DOHH2 (cell line): ENCODE results near the gene TMEM74B.

Source experiments
- H3F3A ChIP-seq: fragments of 200-600 bp; sonication (generic), shearing (Covaris generic); 2 replicates; pipeline ENCODE4 v1.6.0; 2016; ENCODE audit warnings: antibody characterized with exemption, mild to moderate bottlenecking; ENCODE audit not compliant: control insufficient read depth, insufficient read depth
- H3K27ac ChIP-seq: fragments of 200-600 bp; sonication (generic); 2 replicates; pipeline ENCODE4 v1.5.1; 2014; ENCODE audit warnings: low read depth, mild to moderate bottlenecking, low read length, moderate library complexity
- H3K27me3 ChIP-seq: fragments of 200-600 bp; sonication (generic); 2 replicates; pipeline ENCODE4 v1.6.1; 2014; ENCODE audit warnings: mild to moderate bottlenecking, low read length, mixed read lengths; ENCODE audit not compliant: control insufficient read depth
- H3K36me3 ChIP-seq: fragments of 200-600 bp; sonication (generic); 2 replicates; pipeline ENCODE4 v1.6.1; 2014; ENCODE audit warnings: mild to moderate bottlenecking, low read length, moderate library complexity, mixed read lengths; ENCODE audit not compliant: control insufficient read depth
- H3K4me1 ChIP-seq: fragments of 200-600 bp; sonication (generic); 2 replicates; pipeline ENCODE4 v1.6.1; 2014; ENCODE audit warnings: mild to moderate bottlenecking, low read length, mixed read lengths; ENCODE audit not compliant: control insufficient read depth
- H3K4me2 ChIP-seq: fragments of 200-600 bp; sonication (generic); 2 replicates; pipeline ENCODE4 v1.6.0; 2014; ENCODE audit warnings: mild to moderate bottlenecking, low read length, moderate library complexity
- H3K4me3 ChIP-seq: fragments of 200-600 bp; sonication (generic); 2 replicates; pipeline ENCODE4 v1.5.1; 2014; ENCODE audit warnings: mild to moderate bottlenecking, low read length, mixed read lengths
- H3K79me2 ChIP-seq: fragments of 200-600 bp; sonication (generic); 2 replicates; pipeline ENCODE4 v1.6.1; 2014; ENCODE audit warnings: mild to moderate bottlenecking, low read length, mixed read lengths; ENCODE audit not compliant: control insufficient read depth
- H3K9me2 ChIP-seq: fragments of 200-600 bp; sonication (generic); replicated peaks from 2 replicates; pipeline ENCODE4 v1.6.1; 2014; ENCODE audit warnings: mild to moderate bottlenecking, low read length, mixed read lengths; ENCODE audit not compliant: control insufficient read depth
- H3K9me3 ChIP-seq: fragments of 200-600 bp; sonication (generic); 2 replicates; pipeline ENCODE4 v1.6.1; 2014; ENCODE audit warnings: antibody characterized with exemption, low read length, mixed read lengths; ENCODE audit not compliant: control insufficient read depth, insufficient read depth
- H4K20me1 ChIP-seq: fragments of 200-600 bp; sonication (generic); 2 replicates; pipeline ENCODE4 v1.6.0; 2014; ENCODE audit warnings: low read depth, mild to moderate bottlenecking, antibody characterized with exemption, low read length, moderate library complexity; ENCODE audit not compliant: control insufficient read depth, insufficient read depth
- EZH2phosphoT487 ChIP-seq: fragments of 200-600 bp; sonication (generic); IDR thresholded peaks from 2 replicates; pipeline ENCODE4 v1.6.1; 2017; ENCODE audit warnings: borderline replicate concordance, mild to moderate bottlenecking, antibody characterized with exemption, low read length, moderate library complexity, mixed read lengths
- TF ChIP-seq, protein P1 (sequence below): fragments of 200-600 bp; sonication (generic); IDR thresholded peaks from one replicate; pipeline ENCODE4 v1.5.1; 2014; ENCODE audit warnings: antibody characterized with exemption, mild to moderate bottlenecking, low read depth, low read length; ENCODE audit not compliant: poor library complexity, severe bottlenecking

The TMEM74B gene

GRCh38 chr20:1212023-1212422, 27.2 kb upstream of the TMEM74B start:
- Histone ChIP-seq H3K4me1 (no peaks in the 10 kb centered on the region), H3K27ac (no peak overlapping the region), H4K20me1 (no peaks in the 10 kb centered on the region), H3K36me3 (no peaks in the 10 kb centered on the region), H3F3A (no peaks in the 10 kb centered on the region), H3K9me2 (no peaks in the 10 kb centered on the region), H3K9me3 (no peaks in the 10 kb centered on the region), H3K79me2 (no peaks in the 10 kb centered on the region), H3K27me3 (peaks cover 25% of the 10 kb centered on the region), H3K4me2 (no peak overlapping the region), H3K4me3 (no peak overlapping the region)
- TF ChIP-seq EZH2phosphoT487, result no peak
- TF ChIP-seq, protein P1, sequence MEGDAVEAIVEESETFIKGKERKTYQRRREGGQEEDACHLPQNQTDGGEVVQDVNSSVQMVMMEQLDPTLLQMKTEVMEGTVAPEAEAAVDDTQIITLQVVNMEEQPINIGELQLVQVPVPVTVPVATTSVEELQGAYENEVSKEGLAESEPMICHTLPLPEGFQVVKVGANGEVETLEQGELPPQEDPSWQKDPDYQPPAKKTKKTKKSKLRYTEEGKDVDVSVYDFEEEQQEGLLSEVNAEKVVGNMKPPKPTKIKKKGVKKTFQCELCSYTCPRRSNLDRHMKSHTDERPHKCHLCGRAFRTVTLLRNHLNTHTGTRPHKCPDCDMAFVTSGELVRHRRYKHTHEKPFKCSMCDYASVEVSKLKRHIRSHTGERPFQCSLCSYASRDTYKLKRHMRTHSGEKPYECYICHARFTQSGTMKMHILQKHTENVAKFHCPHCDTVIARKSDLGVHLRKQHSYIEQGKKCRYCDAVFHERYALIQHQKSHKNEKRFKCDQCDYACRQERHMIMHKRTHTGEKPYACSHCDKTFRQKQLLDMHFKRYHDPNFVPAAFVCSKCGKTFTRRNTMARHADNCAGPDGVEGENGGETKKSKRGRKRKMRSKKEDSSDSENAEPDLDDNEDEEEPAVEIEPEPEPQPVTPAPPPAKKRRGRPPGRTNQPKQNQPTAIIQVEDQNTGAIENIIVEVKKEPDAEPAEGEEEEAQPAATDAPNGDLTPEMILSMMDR, result no peak

DNA sequence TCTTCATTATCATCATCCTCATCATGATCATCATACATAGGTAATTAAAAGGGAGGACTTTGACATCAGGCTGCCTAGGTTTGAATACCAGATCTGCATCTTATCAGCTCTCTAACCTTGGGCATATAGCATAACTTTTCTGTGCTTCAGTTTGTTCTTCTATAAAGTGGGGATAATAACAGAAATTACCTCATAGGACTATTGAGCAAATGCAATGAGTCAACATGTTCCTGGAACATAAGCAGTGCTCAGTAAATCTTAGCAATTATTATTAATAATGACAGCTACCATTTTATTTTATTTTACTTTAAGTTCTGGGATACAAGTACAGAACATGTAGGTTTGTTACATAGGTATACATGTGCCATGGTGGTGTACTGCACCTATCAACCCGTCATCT, 25.7 kb upstream of the TMEM74B start:
- Histone ChIP-seq H3K9me2 (no peaks in the 10 kb centered on the region), H3K4me1 (no peaks in the 10 kb centered on the region), H3K9me3 (no peaks in the 10 kb centered on the region), H3K4me2 (no peak overlapping the region), H4K20me1 (no peaks in the 10 kb centered on the region; the same call in 1 of the 2 replicates), H3K27me3 (peaks cover 25% of the 10 kb centered on the region), H3K4me3 (no peak overlapping the region), H3F3A (no peaks in the 10 kb centered on the region), H3K27ac (no peak overlapping the region), H3K36me3 (no peaks in the 10 kb centered on the region), H3K79me2 (no peaks in the 10 kb centered on the region)
- no peak for TF ChIP-seq EZH2phosphoT487
- TF ChIP-seq, protein P1, result no peak

DNA sequence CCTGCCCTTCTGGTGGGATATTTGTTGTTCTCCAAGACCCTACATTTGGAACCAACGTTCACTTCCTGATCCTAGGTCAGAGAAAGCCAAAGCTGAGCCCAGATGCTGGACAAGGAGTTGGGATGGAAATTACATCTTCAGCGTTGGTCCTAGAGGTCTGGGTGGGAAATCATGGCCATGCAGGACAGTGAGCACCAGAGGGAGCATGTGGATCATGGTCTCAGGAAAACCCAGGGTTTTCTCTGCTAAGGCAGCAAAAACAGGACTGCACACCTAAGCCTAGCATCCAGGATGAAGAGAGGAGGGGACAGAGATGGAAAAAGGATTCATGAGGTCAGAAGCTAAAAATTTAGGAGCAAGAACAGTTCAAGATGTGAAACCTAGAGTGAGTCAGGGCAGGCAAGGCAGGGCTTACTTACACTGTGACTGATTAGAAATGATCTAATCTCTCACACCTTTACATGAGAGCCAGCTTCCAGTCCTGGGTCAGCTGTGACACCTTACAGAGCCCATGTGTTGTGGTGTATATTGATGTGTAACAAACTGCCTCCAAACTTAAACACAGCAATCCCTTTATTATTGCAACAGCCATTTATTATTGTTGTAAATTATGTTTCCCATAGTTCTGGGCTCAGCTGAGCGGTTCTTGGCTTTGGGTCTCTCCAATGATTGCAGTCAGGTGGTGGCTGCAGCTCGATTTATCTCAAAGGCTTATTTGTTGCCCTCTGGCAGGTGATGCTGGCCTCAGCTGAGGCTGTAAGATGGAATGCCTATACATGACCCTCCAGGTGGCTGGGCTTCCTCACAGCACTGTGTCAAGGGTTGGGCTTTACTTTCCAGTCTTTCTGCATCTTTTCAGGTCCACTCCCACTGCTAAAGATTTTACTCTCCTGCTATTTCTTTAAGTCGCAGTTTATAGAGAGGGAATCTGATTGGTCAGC, 24.9 kb upstream of the TMEM74B start:
- H3K4me3 ChIP-seq, result no peak overlapping the region
- H3K9me2 ChIP-seq, result no peaks in the 10 kb centered on the region
- no peak overlapping the region for H3K27ac ChIP-seq
- H4K20me1 ChIP-seq, result no peaks in the 10 kb centered on the region; the same call in 1 of the 2 replicates
- no peaks in the 10 kb centered on the region for H3K4me1 ChIP-seq
- H3K36me3 ChIP-seq, result no peaks in the 10 kb centered on the region
- TF ChIP-seq, protein P1, result no peak
- H3K4me2 ChIP-seq, result no peak overlapping the region
- no peaks in the 10 kb centered on the region for H3K79me2 ChIP-seq
- H3K9me3 ChIP-seq, result no peaks in the 10 kb centered on the region
- no peaks in the 10 kb centered on the region for H3F3A ChIP-seq
- peaks cover 23% of the 10 kb centered on the region for H3K27me3 ChIP-seq
